Small intestine (tissue), 7 donors: ENCODE measurements around the gene CST8. TPM values are rescaled to one million over a fixed set of nuclear protein-coding genes. Genes with fewer than 3 reads are reported as not detected.

ENCODE experiments used
- DNase-seq, 2 donors: peaks; one replicate each; pipeline versions ENCODE4 v3.0.0 to v3.0.0-alpha.2; 2013
- FAIRE-seq: peaks from 2 replicates; lab custom pipeline; 2012; peaks lifted over from hg19 to GRCh38; lab: Jason Lieb, UNC
- H3K27ac ChIP-seq, 3 donors: one replicate each; pipeline ENCODE4 v1.5.1; 2013; ENCODE audit warnings: low read length in 2 of 3, mild to moderate bottlenecking in 2 of 3, control low read depth in 1 of 3, inconsistent platforms in 1 of 3, low read depth in 1 of 3, moderate library complexity in 1 of 3
- H3K27me3 ChIP-seq, 3 donors: one replicate each; pipeline ENCODE4 v1.6.1; 2013; ENCODE audit warnings: low read length in 3 of 3, inconsistent platforms in 1 of 3; ENCODE audit not compliant: control insufficient read depth in 3 of 3, insufficient read depth in 3 of 3
- H3K36me3 ChIP-seq, 3 donors: one replicate each; pipeline ENCODE4 v1.6.1; 2013; ENCODE audit warnings: low read length in 3 of 3, inconsistent platforms in 1 of 3, low read depth in 1 of 3, mild to moderate bottlenecking in 1 of 3, moderate library complexity in 1 of 3; ENCODE audit not compliant: control insufficient read depth in 3 of 3, insufficient read depth in 2 of 3
- H3K4me1 ChIP-seq, 3 donors: one replicate each; pipeline ENCODE4 v1.6.1; 2013; ENCODE audit warnings: low read length in 2 of 3, inconsistent platforms in 1 of 3, low read depth in 1 of 3, mild to moderate bottlenecking in 1 of 3, moderate library complexity in 1 of 3; ENCODE audit not compliant: control insufficient read depth in 3 of 3, insufficient read depth in 2 of 3
- H3K4me3 ChIP-seq, 3 donors: one replicate each; pipeline ENCODE4 v1.5.1; 2013; ENCODE audit warnings: low read length in 3 of 3, control low read depth in 1 of 3, inconsistent platforms in 1 of 3, low read depth in 1 of 3, mild to moderate bottlenecking in 1 of 3, moderate library complexity in 1 of 3
- H3K9me3 ChIP-seq, 2 donors: one replicate each; pipeline ENCODE4 v1.6.1; 2013; ENCODE audit warnings: low read depth in 1 of 2, low read length in 1 of 2; ENCODE audit not compliant: control insufficient read depth in 2 of 2, insufficient read depth in 1 of 2
- WGBS, 3 donors: extraction: QIAGEN DNeasy Blood & Tissue Kit; methylation state at CpG; one replicate each; pipeline ENCODE4 v1.1.7; 2013; 5-methylcytosine and 5-hydroxymethylcytosine counted together
- polyA plus RNA-seq, 4 donors: library from polyadenylated mRNA; stranded (reverse) in 3 of 4; unstranded in 1 of 4; fragments of 200-250 nt in 3 of 4; fragments of 120-200 nt in 1 of 4; gene quantifications; one replicate each; pipeline versions ENCODE4 v1.2.1 to v1.2.3, GENCODE V29; 2013
- donor health status: healthy with polysubstance abuse.
- donor health status: control.
- donor health status: control.
- donor health status: Bipolar disorder and iron deficiency.
- donor health status: healthy.

CST8 gene
- polyA plus RNA-seq, 4 donors: not detected

DNA sequence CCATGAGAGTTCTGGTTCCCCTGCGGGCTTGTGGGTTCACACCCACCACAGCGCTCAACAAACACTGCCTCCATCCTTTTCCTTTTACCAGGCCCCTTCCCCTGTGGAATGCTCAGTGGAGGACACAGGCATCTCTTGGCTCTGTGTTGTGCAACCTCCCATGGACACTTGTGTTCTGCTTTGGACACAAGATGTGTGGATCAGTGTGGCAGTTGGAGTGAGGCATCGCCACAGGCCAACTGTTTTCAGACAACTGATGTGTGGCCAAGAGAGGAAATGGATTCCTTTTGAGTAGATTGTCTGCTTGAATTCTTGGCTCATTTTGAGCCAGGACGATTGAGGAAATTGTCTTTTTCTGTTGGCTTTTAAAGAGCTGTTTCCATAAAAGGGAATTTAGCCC is 26.8 kb downstream of the CST8 start:
- WGBS, 3 donors: 81 to 94% (median 84%) methylated on average over 4 of the region's 4 CpGs
- Histone ChIP-seq H3K4me3 (no peak overlapping the region), H3K36me3 (no peaks in the 10 kb centered on the region), H3K27ac (no peak overlapping the region), H3K27me3 (no peaks in the 10 kb centered on the region), H3K4me1 (peaks cover 0 to 8% (median 0%) of the 10 kb centered on the region in 3 donors), H3K9me3 (no peaks in the 10 kb centered on the region)
- FAIRE-seq (no peak), DNase-seq (no peak)

DNA sequence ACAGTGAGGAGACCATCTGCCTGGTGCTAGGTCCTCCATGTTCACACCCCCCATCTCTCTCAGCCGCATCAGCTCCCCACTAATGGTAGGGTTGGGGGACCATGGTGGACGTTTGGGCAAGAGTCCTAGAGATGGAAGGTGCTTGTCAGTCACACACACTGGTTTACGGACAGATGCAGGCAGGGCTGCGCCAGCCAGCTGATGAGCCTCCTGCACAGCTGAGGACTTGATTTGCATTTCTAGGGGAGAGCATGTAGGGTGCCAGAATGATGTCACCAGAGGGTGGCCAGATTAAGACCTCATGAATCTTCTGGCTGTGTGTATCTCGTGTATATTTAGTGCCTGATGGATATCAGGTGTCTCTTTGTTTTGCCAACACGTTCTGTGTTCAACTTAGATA is 28.6 kb downstream of the CST8 start:
- WGBS, 3 donors: 76 to 84% (median 78%) methylated on average over 6 of the region's 6 CpGs
- Histone ChIP-seq H3K27ac (no peak overlapping the region), H3K27me3 (no peaks in the 10 kb centered on the region), H3K4me1 (peaks cover 0 to 8% (median 0%) of the 10 kb centered on the region in 3 donors), H3K36me3 (no peaks in the 10 kb centered on the region), H3K4me3 (no peak overlapping the region), H3K9me3 (no peaks in the 10 kb centered on the region)
- no peak for FAIRE-seq
- DNase-seq: no peak

DNA sequence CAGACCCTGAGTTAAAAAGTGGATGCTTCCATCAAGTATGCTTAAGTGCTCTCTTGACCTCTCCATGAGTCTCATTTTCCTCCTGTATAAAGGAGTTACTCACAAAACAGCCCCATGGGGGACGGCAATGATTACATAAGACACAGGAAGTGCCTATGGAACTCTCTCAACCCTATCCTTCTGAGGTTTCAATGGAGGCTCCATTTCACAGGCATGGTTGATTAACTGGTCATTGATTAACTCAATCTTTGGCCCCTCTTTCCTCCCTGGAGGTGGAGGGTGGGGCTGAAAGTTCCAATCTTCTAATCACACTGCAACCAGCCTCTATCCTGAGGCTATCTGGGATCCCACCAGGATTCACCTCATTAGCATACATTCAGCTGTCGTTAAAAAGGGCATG is 29.3 kb downstream of the CST8 start:
- Histone ChIP-seq H3K9me3 (no peaks in the 10 kb centered on the region), H3K27ac (no peak overlapping the region), H3K36me3 (no peaks in the 10 kb centered on the region), H3K4me3 (no peak overlapping the region), H3K27me3 (no peaks in the 10 kb centered on the region), H3K4me1 (peaks cover 0 to 8% (median 0%) of the 10 kb centered on the region in 3 donors)
- DNase-seq (peak; percentile 19 to 38), FAIRE-seq (no peak)
- WGBS, 3 donors: 44 to 54% (median 51%) methylated on average over 2 of the region's 2 CpGs

DNA sequence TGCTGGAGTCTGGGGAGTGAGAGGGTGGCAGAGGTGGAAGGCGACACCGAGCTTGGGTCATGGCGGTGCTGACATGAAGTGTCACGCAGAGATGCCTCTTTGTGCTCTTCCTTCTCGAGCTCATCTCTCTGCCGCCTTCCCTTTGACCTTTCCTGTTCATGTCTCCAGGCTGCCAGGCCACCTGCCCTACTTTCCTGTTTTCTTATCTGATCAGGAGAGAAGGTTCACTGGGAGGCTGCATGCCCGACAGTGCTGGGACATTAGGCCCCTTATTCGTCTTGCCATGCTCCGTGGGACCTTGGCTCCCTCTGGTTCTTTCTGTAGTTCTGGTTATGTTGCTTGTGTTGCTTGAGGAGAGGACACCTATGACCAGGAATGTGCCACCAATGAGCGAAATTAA is 33.2 kb downstream of the CST8 start:
- Histone ChIP-seq H3K9me3 (peaks cover 0 to 2% of the 10 kb centered on the region in 2 donors), H3K27me3 (no peaks in the 10 kb centered on the region), H3K4me3 (no peak overlapping the region), H3K27ac (no peak overlapping the region), H3K4me1 (peaks cover 0 to 8% (median 0%) of the 10 kb centered on the region in 3 donors), H3K36me3 (no peaks in the 10 kb centered on the region)
- FAIRE-seq: no peak
- DNase-seq: no peak
- 68 to 80% (median 76%) methylated on average over 10 of the region's 10 CpGs for WGBS, 3 donors

DNA sequence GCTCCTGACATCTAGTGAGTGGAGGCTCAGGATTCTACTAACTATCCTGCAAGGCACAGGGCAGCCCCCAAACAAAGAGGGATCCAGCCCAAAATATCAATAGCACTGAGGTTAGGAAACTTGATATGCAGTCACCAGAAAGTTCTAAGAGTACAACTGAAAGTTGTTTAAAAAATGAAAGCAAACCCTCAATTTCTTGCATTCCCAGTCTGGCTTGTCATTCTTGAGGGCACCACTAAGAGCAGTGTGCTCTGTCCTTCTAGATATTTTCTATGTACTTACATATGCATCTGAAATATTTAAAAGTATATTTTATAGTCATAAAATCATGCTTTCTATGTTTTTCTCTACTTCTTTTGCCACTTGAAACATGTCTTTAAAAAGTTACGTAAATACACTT is 35.9 kb downstream of the CST8 start:
- Histone ChIP-seq H3K27me3 (no peaks in the 10 kb centered on the region), H3K4me3 (no peak overlapping the region), H3K4me1 (no peaks in the 10 kb centered on the region), H3K36me3 (no peaks in the 10 kb centered on the region), H3K27ac (no peak overlapping the region), H3K9me3 (peaks cover 0 to 5% of the 10 kb centered on the region in 2 donors)
- no peak for FAIRE-seq
- no peak for DNase-seq
- WGBS, 3 donors: 95 to 98% (median 96%) methylated on average over 1 of the region's 1 CpG

DNA sequence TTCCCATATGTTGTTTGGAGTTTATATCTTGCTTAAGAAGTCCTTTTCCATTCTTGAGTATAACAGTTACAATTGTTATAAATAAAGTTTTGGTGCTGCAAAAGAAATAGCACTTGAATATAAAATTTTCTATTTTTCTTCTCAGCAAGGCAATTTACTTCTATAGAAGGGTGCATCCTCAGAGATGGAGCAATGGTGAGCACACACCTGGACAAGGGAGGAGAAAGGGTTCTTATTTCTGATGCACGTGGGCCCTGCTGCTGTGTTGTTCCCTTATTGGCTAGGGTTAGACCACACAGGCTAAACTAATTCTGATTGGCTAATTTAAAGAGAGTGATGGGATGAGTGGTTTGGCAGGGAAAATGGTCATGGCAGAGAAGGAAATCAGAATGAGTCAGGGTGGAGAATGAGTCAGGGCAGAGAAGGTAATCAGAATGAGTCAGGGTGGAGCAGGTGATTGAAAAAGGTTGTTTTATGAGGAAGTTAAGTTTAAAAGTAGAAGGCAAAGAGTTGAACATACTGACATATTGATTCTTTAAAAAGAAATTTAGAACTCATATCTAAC is 38.0 kb downstream of the CST8 start:
- 55 to 78% (median 62%) methylated on average over 1 of the region's 1 CpG for WGBS, 3 donors
- peaks cover 0 to 5% of the 10 kb centered on the region in 2 donors for H3K9me3 ChIP-seq
- H3K4me3 ChIP-seq: no peak overlapping the region
- H3K27ac ChIP-seq: no peak overlapping the region
- DNase-seq (no peak), FAIRE-seq (no peak)
- no peaks in the 10 kb centered on the region for H3K27me3 ChIP-seq
- H3K36me3 ChIP-seq: no peaks in the 10 kb centered on the region
- no peaks in the 10 kb centered on the region for H3K4me1 ChIP-seq

DNA sequence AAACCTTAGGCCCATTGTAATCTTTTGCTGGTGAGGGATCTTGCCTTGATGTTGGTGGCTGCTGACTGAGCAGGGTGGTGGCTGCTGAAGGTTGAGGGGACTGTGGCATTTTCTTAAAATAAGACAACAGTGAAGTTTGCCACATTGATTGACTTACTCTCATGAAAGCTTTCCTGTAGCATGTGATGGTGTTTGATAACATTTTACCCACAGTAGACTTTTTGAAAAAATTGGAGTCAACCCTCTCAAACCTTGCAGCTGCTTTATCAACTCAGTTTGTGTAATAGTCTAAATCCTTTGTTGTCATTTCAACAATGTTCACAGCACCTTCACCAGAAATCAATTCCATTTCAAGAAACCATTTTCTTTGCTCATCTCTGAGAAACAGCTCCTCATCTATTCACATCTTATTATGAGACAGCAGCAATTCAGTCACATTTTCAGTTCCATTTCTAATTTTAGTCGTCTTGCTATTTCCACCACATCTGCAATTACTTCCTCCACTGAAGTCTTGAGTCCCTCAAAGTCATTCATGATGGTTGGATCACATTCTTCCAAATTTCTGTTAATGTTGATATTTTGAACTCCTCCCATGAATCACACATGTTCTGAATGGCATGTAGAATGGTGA is 40.1 kb downstream of the CST8 start:
- H3K4me1 ChIP-seq: no peaks in the 10 kb centered on the region
- H3K36me3 ChIP-seq: no peaks in the 10 kb centered on the region
- peaks cover 0 to 5% of the 10 kb centered on the region in 2 donors for H3K9me3 ChIP-seq
- DNase-seq (no peak), FAIRE-seq (no peak)
- WGBS, 3 donors: 52 to 73% (median 55%) methylated on average over 1 of the region's 1 CpG
- no peak overlapping the region for H3K4me3 ChIP-seq
- H3K27me3 ChIP-seq: no peaks in the 10 kb centered on the region
- H3K27ac ChIP-seq: no peak overlapping the region

DNA sequence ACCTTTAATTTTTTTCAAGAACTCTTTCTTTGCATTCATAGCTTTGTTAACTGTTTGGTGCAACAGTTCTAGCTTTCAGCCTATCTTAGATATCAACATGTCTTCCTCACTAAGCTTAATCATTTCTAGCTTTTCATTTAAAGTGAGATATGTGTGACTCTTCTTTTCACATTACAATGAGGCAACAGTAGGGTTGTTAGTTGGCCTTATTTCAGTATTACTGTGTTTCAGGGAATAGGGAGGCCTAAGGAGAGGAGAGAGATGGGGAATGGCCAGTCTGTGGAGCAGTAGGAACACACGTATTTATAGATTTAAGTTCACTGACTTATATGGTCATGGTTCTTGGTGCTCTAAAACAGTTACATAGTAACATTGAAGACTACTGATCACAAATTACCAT is 41.6 kb downstream of the CST8 start:
- WGBS, 3 donors: 64 to 78% (median 76%) methylated on average over 1 of the region's 1 CpG
- FAIRE-seq: no peak
- peaks cover 0 to 5% of the 10 kb centered on the region in 2 donors for H3K9me3 ChIP-seq

DNA sequence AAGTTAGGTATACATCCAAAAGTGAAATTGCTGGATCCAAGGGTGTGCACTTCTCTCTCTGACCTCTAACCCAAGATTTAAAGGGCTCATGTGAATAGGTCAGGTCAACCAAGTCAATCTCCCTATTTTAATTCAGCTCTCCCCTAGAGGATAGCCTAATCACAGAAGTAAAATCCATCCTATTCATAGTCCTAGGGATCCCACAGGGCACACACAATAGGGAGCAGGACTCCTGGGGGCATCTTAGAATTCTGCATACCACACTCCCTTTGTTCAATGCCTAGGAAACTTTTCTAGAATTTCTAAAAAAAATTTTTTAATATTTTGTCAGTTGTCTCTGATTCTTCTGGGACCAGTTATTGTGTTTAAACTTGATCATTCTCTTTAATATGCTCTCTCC is 42.2 kb downstream of the CST8 start:
- Histone ChIP-seq H3K27ac (no peak overlapping the region), H3K4me1 (no peaks in the 10 kb centered on the region), H3K36me3 (no peaks in the 10 kb centered on the region), H3K27me3 (no peaks in the 10 kb centered on the region), H3K9me3 (peaks cover 0 to 5% of the 10 kb centered on the region in 2 donors), H3K4me3 (no peak overlapping the region)
- DNase-seq (no peak), FAIRE-seq (no peak)

More for the DNA sequence above, 41.6 kb downstream of the CST8 start:
- Histone ChIP-seq H3K36me3 (no peaks in the 10 kb centered on the region), H3K27me3 (no peaks in the 10 kb centered on the region), H3K4me1 (no peaks in the 10 kb centered on the region), H3K27ac (no peak overlapping the region), H3K4me3 (no peak overlapping the region)
- no peak for DNase-seq
